Measurements from ENCODE around the gene GABRR2. TPM values are rescaled to one million over a fixed set of nuclear protein-coding genes. Genes with fewer than 3 reads are reported as not detected.

Gene GABRR2
- polyA plus RNA-seq, 1 donor: 0.55 TPM

DNA sequence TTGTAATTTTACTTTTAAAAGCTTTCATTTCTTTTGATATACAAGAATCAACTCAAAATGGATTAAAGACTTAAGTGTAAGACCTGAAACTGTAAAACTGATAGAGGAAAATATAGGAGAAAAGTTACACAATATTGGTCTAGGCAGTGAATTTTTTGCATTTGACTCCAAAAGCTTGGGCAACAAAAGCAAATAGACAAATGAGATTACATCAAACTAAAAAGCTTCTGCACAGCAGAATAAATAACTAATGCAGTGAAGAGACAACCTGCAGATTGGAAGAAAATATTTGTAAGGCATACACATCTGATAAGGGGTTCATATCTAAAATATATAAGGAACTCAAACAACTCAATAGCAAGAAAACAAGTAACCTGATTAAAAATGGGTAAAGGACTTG is 100.9 kb downstream of the GABRR2 start:
- Histone ChIP-seq H3K4me3 (ENCODE audit: low read length) (no peak overlapping the region), H3K4me1 (ENCODE audit: control insufficient read depth, insufficient read depth, low read length) (no peaks in the 10 kb centered on the region), H3K27me3 (ENCODE audit: control insufficient read depth, insufficient read depth, low read length) (peaks cover 7% of the 10 kb centered on the region), H3K36me3 (ENCODE audit: control insufficient read depth, insufficient read depth, low read length) (no peaks in the 10 kb centered on the region), H3K9me3 (ENCODE audit: control insufficient read depth, low read depth, low read length) (no peaks in the 10 kb centered on the region), H3K27ac (ENCODE audit: low read length) (no peak overlapping the region)
- DNase-seq: no peak

DNA sequence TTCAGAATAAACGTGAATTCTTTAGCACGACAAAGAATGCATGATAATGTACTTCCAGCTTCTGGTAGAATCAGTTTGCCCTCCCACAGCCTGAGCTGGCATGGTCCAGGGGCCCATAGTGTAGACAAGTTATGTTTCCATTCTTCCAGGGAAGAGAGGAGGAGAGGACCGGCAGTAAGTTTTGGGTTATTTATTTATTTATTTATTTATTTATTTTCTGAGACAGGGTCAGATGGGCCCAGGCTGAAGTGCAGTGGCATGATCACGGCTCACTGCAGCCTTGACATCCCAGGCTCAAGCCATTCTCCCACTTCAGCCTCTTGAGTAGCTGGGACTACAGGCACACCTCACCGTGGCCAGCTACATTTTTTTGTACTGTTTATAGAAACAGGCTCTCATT is 102.6 kb downstream of the GABRR2 start:
- no CpG with 5 or more reads among the region's 5 CpGs for WGBS (ENCODE audit: insufficient coverage, low lambda C conversion rate)
- no peaks in the 10 kb centered on the region for H3K36me3 ChIP-seq (ENCODE audit: control insufficient read depth, insufficient read depth, low read length)
- peaks cover 5% of the 10 kb centered on the region for H3K27me3 ChIP-seq (ENCODE audit: control insufficient read depth, insufficient read depth, low read length)
- no peaks in the 10 kb centered on the region for H3K4me1 ChIP-seq (ENCODE audit: control insufficient read depth, insufficient read depth, low read length)
- no peak overlapping the region for H3K27ac ChIP-seq (ENCODE audit: low read length)
- H3K9me3 ChIP-seq (ENCODE audit: control insufficient read depth, low read depth, low read length): no peaks in the 10 kb centered on the region
- DNase-seq: no peak
- no peak overlapping the region for H3K4me3 ChIP-seq (ENCODE audit: low read length)

DNA sequence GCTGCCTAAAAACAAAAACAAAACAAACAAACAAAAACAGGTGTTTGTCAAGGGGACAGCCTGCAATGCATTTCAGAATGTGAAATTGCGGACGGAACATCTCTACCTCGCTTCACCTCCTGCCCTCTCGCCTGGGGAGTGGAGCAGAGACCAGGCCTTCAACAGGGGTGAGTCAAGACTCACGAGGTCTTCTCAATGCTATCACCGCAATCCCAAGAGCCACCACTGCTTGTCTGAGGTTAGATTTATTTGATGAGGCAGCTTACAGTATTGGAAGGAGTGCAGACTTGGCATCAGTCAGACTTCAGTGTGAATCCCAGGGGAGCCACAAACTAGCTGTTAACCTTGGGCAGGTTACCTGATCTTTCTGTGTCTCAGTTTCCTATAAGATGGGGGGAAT is 105.6 kb downstream of the GABRR2 start:
- no peaks in the 10 kb centered on the region for H3K36me3 ChIP-seq (ENCODE audit: control insufficient read depth, insufficient read depth, low read length)
- H3K4me3 ChIP-seq (ENCODE audit: low read length): no peak overlapping the region
- no peaks in the 10 kb centered on the region for H3K4me1 ChIP-seq (ENCODE audit: control insufficient read depth, insufficient read depth, low read length)
- no CpG with 5 or more reads among the region's 6 CpGs for WGBS (ENCODE audit: insufficient coverage, low lambda C conversion rate)
- no peak overlapping the region for H3K27ac ChIP-seq (ENCODE audit: low read length)
- no peaks in the 10 kb centered on the region for H3K9me3 ChIP-seq (ENCODE audit: control insufficient read depth, low read depth, low read length)
- peaks cover 2% of the 10 kb centered on the region for H3K27me3 ChIP-seq (ENCODE audit: control insufficient read depth, insufficient read depth, low read length)
- no peak for DNase-seq

DNA sequence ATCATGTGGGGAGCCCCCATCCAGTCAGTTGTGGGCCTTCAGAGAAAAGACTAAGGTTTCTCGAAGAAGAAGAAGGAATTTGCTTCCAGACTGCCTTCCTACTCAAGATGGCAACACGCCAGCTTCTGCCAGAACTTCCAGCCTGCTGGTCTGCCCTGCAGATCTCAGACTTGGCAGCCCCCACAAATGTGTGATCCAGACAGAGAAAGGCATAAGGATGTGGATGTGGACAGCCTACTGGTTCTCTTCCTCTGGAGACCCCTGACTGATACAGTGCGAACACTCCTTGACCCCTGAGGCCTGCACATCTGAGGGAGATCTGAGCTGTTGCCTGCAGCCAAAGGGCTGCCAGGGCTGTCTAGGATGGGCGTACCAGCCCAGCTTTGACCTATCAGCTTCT is 106.5 kb downstream of the GABRR2 start:
- H3K27me3 ChIP-seq (ENCODE audit: control insufficient read depth, insufficient read depth, low read length): peaks cover 2% of the 10 kb centered on the region
- no peaks in the 10 kb centered on the region for H3K4me1 ChIP-seq (ENCODE audit: control insufficient read depth, insufficient read depth, low read length)
- DNase-seq: peak in 1 of 2 donors; percentile 20
- no CpG with 5 or more reads among the region's 4 CpGs for WGBS (ENCODE audit: insufficient coverage, low lambda C conversion rate)
- H3K36me3 ChIP-seq (ENCODE audit: control insufficient read depth, insufficient read depth, low read length): no peaks in the 10 kb centered on the region
- H3K4me3 ChIP-seq (ENCODE audit: low read length): no peak overlapping the region
- no peaks in the 10 kb centered on the region for H3K9me3 ChIP-seq (ENCODE audit: control insufficient read depth, low read depth, low read length)
- H3K27ac ChIP-seq (ENCODE audit: low read length): no peak overlapping the region

Other genes starting within 250 kb of the GABRR2 start
- gene PNRC1, start 234.5 kb downstream of the GABRR2 start, polyA plus RNA-seq: 86.4 TPM
- 2.6 TPM for gene SRSF12, start 197.2 kb downstream of the GABRR2 start, polyA plus RNA-seq
- gene PM20D2, start 169.2 kb downstream of the GABRR2 start, polyA plus RNA-seq: 28.1 TPM
- gene GABRR1, start 97.9 kb downstream of the GABRR2 start, polyA plus RNA-seq: 0.06 TPM
- gene UBE2J1, start 37.4 kb upstream of the GABRR2 start, polyA plus RNA-seq: 42.7 TPM
- gene RRAGD, start 97.0 kb upstream of the GABRR2 start, polyA plus RNA-seq: 60.9 TPM
- gene ANKRD6, start 117.9 kb upstream of the GABRR2 start, polyA plus RNA-seq: 9.8 TPM

Data from large intestine (tissue), 3 donors.